ENCODE results near the gene AP2M1.

AP2M1 gene

DNA sequence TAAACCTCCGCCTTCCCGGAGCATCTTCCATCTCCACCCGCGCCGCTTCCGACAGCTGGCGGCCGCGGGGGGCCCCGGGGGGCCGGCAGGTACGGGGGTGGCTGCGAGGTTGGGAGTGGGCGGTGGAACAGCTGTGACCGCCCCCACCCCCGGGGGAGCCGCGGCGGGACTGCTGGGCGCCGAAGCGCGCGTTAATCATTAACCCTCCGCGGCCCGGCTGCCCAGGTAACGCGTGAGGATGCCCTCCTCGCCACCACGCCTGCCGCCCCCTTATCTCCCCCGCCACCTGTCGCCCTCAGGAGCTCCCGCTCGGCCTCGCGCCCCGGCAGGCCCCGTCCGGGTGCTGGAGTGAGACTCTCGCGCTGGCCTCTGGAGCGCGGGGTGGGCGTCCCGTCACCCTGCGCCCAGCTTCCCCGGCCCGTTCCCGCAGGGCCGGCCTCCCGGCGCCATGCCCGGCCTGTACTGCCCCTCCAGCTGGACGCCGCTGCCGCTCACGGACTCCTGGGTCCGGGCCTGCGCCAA is 55.5 kb downstream of the AP2M1 start:
- DNase-seq: no peak

DNA sequence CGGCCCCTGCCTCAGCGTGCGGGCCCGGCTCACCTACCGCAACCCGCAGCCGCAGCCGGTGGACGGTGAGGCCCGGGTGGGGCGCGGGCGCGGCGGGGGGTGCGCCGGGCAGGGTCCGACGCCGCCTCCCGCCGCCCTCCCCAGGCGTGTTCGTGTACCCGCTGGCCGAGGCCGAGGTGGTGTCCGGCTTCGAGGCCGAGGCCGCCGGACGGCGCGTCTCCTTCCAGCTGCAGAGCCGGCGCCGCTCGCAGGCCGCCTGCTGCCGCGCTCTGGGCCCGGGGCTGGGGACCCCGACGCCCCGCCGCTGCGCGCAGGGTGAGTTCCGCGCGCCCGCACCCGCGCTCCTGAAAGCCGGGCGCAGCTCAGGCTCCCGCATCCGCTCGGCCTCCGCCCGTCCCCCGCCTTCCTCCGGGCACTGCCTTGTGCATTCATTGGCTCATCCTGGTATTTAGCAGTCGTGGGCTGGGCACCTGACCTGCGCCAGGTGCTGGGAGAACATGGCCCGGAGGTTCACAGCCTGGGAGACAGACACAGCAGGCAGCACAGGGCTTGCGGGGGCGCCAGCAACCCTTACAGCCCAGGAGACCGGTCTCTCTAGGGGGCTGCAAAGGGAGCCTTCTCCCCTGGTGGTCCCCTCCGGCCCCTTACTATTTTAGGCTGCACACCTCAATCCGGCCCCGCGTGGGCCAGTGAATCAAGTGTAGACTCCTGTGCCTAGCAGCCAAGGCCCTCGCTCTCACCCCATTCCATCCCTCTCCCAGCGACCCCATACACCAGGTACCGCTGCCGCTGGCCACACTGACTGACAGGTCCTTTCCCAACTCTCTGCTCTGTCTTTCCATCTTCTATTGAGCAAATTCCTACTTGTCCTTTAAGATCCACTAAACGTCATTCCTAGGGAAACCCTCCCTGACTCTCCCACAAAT is 56.2 kb downstream of the AP2M1 start:
- no peak for DNase-seq

GRCh38 chr3:184231671-184232070 is 57.0 kb downstream of the AP2M1 start:
- no peak for DNase-seq

DNA sequence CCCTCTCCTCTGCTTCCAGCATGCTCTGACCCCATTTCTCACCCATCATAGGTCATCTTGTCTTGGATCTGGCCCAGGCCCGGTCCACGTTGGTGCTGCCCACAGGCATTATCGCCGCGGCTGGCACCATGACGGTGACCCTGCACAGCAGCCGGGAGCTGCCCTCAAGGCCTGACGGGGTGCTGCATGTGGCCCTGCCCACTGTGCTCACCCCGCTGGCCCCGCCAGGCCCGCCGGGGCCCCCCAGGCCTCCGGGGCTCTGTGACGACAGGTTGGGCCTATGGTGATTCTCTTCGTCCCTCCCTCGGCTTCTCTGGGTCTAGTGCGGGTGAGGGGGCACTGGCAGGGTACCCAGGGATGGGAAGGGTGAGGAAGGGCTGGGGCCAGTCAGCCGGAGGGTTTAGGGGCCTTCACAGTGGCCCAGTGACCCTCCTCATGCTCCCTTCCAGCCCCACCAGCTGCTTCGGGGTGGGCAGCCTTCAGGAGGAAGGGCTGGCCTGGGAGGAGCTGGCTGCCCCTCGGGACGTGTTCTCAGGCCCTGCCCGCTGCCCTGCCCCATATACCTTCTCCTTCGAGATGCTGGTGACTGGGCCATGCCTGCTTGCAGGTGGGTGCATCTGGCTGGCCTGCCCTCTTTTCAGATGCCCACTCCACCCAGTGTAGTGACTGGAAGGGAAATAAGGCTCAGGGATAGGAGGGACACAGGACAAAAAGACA is 58.6 kb downstream of the AP2M1 start:
- no peak for DNase-seq
